MCF 10A (cell line): Measurements from ENCODE around the gene SIDT1. TPM values are rescaled to one million over a fixed set of nuclear protein-coding genes. Genes with fewer than 3 reads are reported as not detected.

Experiments
- BruUV-seq: library from RNA; stranded (reverse); fragments of 400-500 nt; replicated peaks from 2 replicates; lab custom pipeline; 2021; lab: Mats Ljungman, UMichigan
- CTCF ChIA-PET: fragments of 300-600 bp; sonication (Branson Sonifier 250); formaldehyde crosslinking; extraction: SDS; loops from one replicate; lab custom pipeline; 2021; ENCODE audit warnings: antibody characterized with exemption, inconsistent platforms; lab: Yijun Ruan, JAX
- POLR2A ChIA-PET: fragments of 300-600, 350-650 bp; sonication (Branson Sonifier 250); formaldehyde crosslinking; extraction: SDS; loops from one replicate; lab custom pipeline; 2020; ENCODE audit warnings: antibody characterized with exemption, inconsistent platforms; lab: Yijun Ruan, JAX
- DNase-seq: peaks from one replicate; pipeline ENCODE4 v3.0.0-alpha.2; 2018; ENCODE audit not compliant: unreplicated experiment
- H3K27ac Mint-ChIP-seq: one replicate; pipeline ENCODE4 v1.8.0; 2022; ENCODE audit warnings: mild to moderate bottlenecking, low read depth, mixed read lengths; ENCODE audit not compliant: unreplicated experiment
- H3K27me3 Mint-ChIP-seq: one replicate; pipeline ENCODE4 v1.8.0; 2022; ENCODE audit warnings: mixed read lengths; ENCODE audit not compliant: insufficient read depth, unreplicated experiment
- H3K36me3 Mint-ChIP-seq: one replicate; pipeline ENCODE4 v1.8.0; 2022; ENCODE audit warnings: mild to moderate bottlenecking, moderate library complexity, mixed read lengths; ENCODE audit not compliant: insufficient read depth, unreplicated experiment
- H3K4me1 Mint-ChIP-seq: one replicate; pipeline ENCODE4 v1.8.0; 2022; ENCODE audit warnings: mixed read lengths; ENCODE audit not compliant: insufficient read depth, unreplicated experiment
- H3K4me3 Mint-ChIP-seq: one replicate; pipeline ENCODE4 v1.8.0; 2022; ENCODE audit warnings: mild to moderate bottlenecking, moderate library complexity, mixed read lengths; ENCODE audit not compliant: unreplicated experiment
- H3K9me3 Mint-ChIP-seq: one replicate; pipeline ENCODE4 v1.8.0; 2022; ENCODE audit warnings: mixed read lengths; ENCODE audit not compliant: unreplicated experiment
- intact Hi-C: fragments of 100-400 bp; cut with micrococcal nuclease; formaldehyde crosslinking; loops from 2 replicates; pipeline ENCODE4 v1.14.1; 2022
- total RNA-seq: library from RNA; stranded (reverse); gene quantifications from 2 replicates; pipeline ENCODE4 v1.2.3, GENCODE V29; 2022
- TF ChIP-seq, protein P1 (sequence below): fragments of 200-600 bp; IDR thresholded peaks from one replicate; pipeline ENCODE4 v1.8.0; 2022; ENCODE audit warnings: antibody characterized with exemption, mild to moderate bottlenecking; ENCODE audit not compliant: unreplicated experiment

Gene SIDT1
- total RNA-seq, 1 experiment from 2014 or later = 0.28 TPM

DNA sequence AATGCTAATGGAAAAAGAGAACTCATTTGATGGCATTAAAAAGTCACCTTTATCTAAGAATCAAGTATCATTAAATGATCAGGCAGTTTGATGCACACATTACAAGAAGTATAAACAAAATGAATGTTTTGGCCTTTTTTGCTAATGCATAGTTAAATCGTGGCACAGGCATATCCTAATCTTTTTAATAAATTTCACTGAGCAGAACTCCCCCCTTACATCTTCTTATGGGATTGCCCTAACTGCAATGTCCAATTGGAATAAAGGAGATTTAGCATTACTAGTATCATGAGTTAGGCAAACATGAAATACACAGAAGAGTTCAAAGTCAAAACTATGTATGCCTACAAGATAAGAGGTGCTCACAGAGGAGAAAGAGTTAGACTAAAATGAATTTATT lies 131.4 kb downstream of the SIDT1 start:
- DNase-seq = no peak
- Mint-ChIP-seq H3K4me1 (no peaks in the 10 kb centered on the region), H3K4me3 (no peak overlapping the region), H3K9me3 (no peaks in the 10 kb centered on the region), H3K27me3 (no peaks in the 10 kb centered on the region), H3K27ac (no peak overlapping the region), H3K36me3 (peaks cover 43% of the 10 kb centered on the region)
- TF ChIP-seq, protein P1, sequence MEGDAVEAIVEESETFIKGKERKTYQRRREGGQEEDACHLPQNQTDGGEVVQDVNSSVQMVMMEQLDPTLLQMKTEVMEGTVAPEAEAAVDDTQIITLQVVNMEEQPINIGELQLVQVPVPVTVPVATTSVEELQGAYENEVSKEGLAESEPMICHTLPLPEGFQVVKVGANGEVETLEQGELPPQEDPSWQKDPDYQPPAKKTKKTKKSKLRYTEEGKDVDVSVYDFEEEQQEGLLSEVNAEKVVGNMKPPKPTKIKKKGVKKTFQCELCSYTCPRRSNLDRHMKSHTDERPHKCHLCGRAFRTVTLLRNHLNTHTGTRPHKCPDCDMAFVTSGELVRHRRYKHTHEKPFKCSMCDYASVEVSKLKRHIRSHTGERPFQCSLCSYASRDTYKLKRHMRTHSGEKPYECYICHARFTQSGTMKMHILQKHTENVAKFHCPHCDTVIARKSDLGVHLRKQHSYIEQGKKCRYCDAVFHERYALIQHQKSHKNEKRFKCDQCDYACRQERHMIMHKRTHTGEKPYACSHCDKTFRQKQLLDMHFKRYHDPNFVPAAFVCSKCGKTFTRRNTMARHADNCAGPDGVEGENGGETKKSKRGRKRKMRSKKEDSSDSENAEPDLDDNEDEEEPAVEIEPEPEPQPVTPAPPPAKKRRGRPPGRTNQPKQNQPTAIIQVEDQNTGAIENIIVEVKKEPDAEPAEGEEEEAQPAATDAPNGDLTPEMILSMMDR = no peak
- POLR2A ChIA-PET = no interaction called here
- BruUV-seq = no TSS peak
- intact Hi-C loops = no loop called here
- CTCF ChIA-PET = interaction anchor here (1.5 kb wide), 1 partner anchor 73 kb away, joined by 3 read pairs; no protein-coding TSS in a partner anchor

DNA sequence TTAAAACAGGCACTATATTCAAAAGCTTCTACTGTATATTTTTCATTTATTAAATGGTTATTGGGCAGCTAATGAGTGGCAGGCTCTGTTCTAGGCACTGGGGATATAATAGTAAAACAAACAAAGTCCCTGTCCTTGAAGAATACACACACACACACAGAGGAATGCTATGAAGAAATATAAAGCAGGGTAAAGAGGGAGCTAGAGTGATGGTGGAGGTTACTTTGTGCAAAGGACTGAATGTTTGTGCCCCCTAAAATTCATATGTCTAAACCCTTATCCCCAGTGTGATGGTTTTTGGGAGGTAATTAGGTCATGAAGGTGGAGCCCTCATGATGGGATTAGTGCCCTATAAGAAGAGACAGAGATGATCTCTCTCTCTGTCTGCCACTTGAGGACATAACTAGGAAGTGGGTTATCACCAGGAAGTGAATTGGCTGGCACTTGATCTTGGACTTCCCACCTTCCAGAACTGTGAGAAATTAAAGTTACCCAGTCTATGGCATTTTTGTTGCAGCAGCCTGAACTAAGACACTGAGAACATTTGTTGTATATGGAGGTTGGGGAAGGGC lies 132.3 kb downstream of the SIDT1 start:
- DNase-seq = no peak
- H3K4me1 Mint-ChIP-seq = no peaks in the 10 kb centered on the region
- intact Hi-C loops = no loop called here
- BruUV-seq = no TSS peak
- H3K9me3 Mint-ChIP-seq = no peaks in the 10 kb centered on the region
- ChIA-PET CTCF (interaction anchor here (0.6 kb wide), 1 partner anchor 150 kb away, joined by 3 read pairs; no protein-coding TSS in a partner anchor), POLR2A (no interaction called here)
- H3K27ac Mint-ChIP-seq = no peak overlapping the region
- H3K4me3 Mint-ChIP-seq = no peak overlapping the region
- peaks cover 45% of the 10 kb centered on the region for H3K36me3 Mint-ChIP-seq
- TF ChIP-seq, protein P1 = no peak
- no peaks in the 10 kb centered on the region for H3K27me3 Mint-ChIP-seq

DNA sequence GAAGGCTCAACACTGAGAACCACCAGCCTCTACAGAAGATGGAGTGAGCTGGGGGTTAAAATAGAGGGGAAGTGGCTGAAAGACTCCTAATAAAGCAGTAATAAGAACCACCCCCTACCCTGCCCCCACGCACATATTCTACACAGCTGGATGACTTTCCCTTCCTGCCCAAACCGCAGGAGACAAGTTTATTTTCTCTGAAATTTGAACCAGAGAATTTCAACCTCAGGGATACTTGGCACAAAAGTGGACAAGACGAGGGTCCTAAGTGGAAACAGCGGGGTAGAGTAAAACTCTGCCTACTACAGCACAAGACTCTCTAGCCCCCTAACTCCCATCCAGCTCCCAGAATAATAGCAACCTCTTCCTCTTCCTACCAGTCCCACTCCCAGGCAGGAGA lies 135.7 kb downstream of the SIDT1 start:
- intact Hi-C loops = no loop called here
- POLR2A ChIA-PET = interaction anchor here (1.5 kb wide), 1 partner anchor 10 kb away, joined by 4 read pairs; no protein-coding TSS in a partner anchor
- peaks cover 38% of the 10 kb centered on the region for H3K36me3 Mint-ChIP-seq
- H3K4me1 Mint-ChIP-seq = no peaks in the 10 kb centered on the region
- no peak overlapping the region for H3K27ac Mint-ChIP-seq
- CTCF ChIA-PET = interaction anchor here (0.6 to 1.2 kb wide), 5 partner anchors 10 to 41 kb away, joined by 3 to 6 read pairs (median 5); no protein-coding TSS in a partner anchor
- no TSS peak for BruUV-seq
- DNase-seq = no peak
- no peaks in the 10 kb centered on the region for H3K27me3 Mint-ChIP-seq
- H3K4me3 Mint-ChIP-seq = no peak overlapping the region
- no peaks in the 10 kb centered on the region for H3K9me3 Mint-ChIP-seq
- TF ChIP-seq, protein P1 = no peak

DNA sequence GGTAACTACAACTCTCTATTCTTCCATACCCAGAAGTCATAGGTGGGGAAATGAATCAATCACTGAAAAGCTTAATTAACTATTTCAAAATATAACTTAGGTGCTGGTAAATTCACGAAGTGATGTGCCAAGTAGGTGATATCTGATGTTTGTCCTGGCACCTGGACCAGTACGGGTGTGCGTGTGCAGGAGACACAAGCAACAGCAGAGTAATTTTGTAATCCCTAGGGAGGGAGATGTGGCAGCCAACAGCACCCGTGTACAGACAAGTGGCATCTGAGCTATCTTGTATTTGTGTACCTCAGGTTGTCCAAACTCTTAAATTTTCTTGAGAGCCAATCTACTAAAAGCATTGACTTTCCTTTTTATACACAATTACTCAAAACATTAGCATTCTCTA lies 141.2 kb downstream of the SIDT1 start:
- BruUV-seq = no TSS peak
- CTCF ChIA-PET = interaction anchor here (0.6 kb wide), 1 partner anchor 191 kb away, joined by 3 read pairs; no protein-coding TSS in a partner anchor
- Mint-ChIP-seq H3K27me3 (no peaks in the 10 kb centered on the region), H3K4me1 (no peaks in the 10 kb centered on the region), H3K27ac (no peak overlapping the region), H3K36me3 (peaks cover 33% of the 10 kb centered on the region), H3K9me3 (no peaks in the 10 kb centered on the region), H3K4me3 (no peak overlapping the region)
- DNase-seq = no peak
- intact Hi-C loops = no loop called here
- POLR2A ChIA-PET = interaction anchor here (0.6 kb wide), 2 partner anchors 22 to 796 kb away, joined by 3 read pairs; no protein-coding TSS in a partner anchor
- TF ChIP-seq, protein P1 = no peak
